OCI-LY7 (cell line): ENCODE data around the gene ANP32E.

Experiments
- CTCF ChIP-seq: fragments of 200-600 bp; sonication (generic); conservative IDR thresholded peaks from 2 replicates; pipeline ENCODE4 v1.5.1; 2014; ENCODE audit warnings: mild to moderate bottlenecking, antibody characterized with exemption, low read length, moderate library complexity, mixed read lengths
- EZH2phosphoT487 ChIP-seq: fragments of 200-600 bp; sonication (generic); IDR thresholded peaks from 2 replicates; pipeline ENCODE4 v1.6.1; 2018; ENCODE audit warnings: low read depth, borderline replicate concordance, mild to moderate bottlenecking, mixed run types, antibody characterized with exemption, low read length, moderate library complexity, mixed read lengths

- TF ChIP-seq CTCF (no peak), EZH2phosphoT487 (no peak)
These were observed 64.1 kb downstream of the ANP32E start for GRCh38 chr1:150171801-150172200.
